Hepatocyte (in vitro differentiated cells): ENCODE data around the gene KCNK1.

Source experiments
- CTCF ChIP-seq: fragments of 200-600 bp; sonication (generic); IDR thresholded peaks from 2 replicates; pipeline ENCODE4 v1.5.1; 2016; ENCODE audit warnings: antibody characterized with exemption, mild to moderate bottlenecking; ENCODE audit not compliant: poor library complexity
- EZH2 ChIP-seq: fragments of 200-600 bp; sonication (generic); IDR thresholded peaks from 2 replicates; pipeline ENCODE4 v1.6.1; 2016; ENCODE audit warnings: antibody characterized with exemption, mild to moderate bottlenecking, borderline replicate concordance
- EZH2phosphoT487 ChIP-seq: fragments of 200-600 bp; sonication (generic); IDR thresholded peaks from one replicate; pipeline ENCODE4 v1.6.1; 2018; ENCODE audit warnings: antibody characterized with exemption, mild to moderate bottlenecking, low read depth, moderate library complexity; ENCODE audit not compliant: unreplicated experiment, severe bottlenecking

GRCh38 chr1:233614743-233615521 is 1.0 kb downstream of the KCNK1 start:
- no peak for TF ChIP-seq EZH2
- no peak for TF ChIP-seq CTCF
- no peak for TF ChIP-seq EZH2phosphoT487
